SK-N-SH treated with all-trans-retinoic acid at 6 μM for 48 hours (cell line): ENCODE measurements around the gene MARCHF10.
A peak's percentile ranks its signal among the peaks of the same experiment; 100 is the strongest.
"Not testable (repeated sequence)": the region's sequence is repeated elsewhere in the genome, so short reads cannot be mapped to it uniquely, and the experiment has no call there.

Experiments
- ATAC-seq: fragments of 200-7000 bp; cut with Tn5 transposase; 3 replicates; pipeline ENCODE4 v1.9.1; 2020; ENCODE audit warnings: mild to moderate bottlenecking, moderate library complexity
- ARNTL ChIP-seq: fragments of 450-650 bp; formaldehyde crosslinking; IDR thresholded peaks from 2 replicates; pipeline ENCODE4 v1.5.0; 2020; ENCODE audit warnings: low read depth, mild to moderate bottlenecking, moderate library complexity, borderline replicate concordance
- BACH2 ChIP-seq: fragments of 250-450 bp; sonication (Bioruptor Pico); IDR thresholded peaks from 2 replicates; pipeline ENCODE4 v1.9.0; 2021; ENCODE audit warnings: mild to moderate bottlenecking, borderline replicate concordance
- CREB5 ChIP-seq: fragments of 250-450 bp; sonication (Bioruptor Pico); IDR thresholded peaks from 2 replicates; pipeline ENCODE4 v1.5.1; 2020; ENCODE audit warnings: low read depth, mild to moderate bottlenecking, moderate library complexity
- CSDC2 ChIP-seq: fragments of 250-450 bp; sonication (Bioruptor Pico); IDR thresholded peaks from 2 replicates; pipeline ENCODE4 v1.5.0; 2020; ENCODE audit warnings: mild to moderate bottlenecking, moderate library complexity
- CSRNP3 ChIP-seq: fragments of 250-450 bp; sonication (Bioruptor Pico); IDR thresholded peaks from 2 replicates; pipeline ENCODE4 v1.5.1; 2021; ENCODE audit warnings: mild to moderate bottlenecking, moderate library complexity
- ESRRG ChIP-seq: fragments of 250-450 bp; sonication (Bioruptor Pico); IDR thresholded peaks from 2 replicates; pipeline ENCODE4 v1.6.1; 2021; ENCODE audit warnings: mild to moderate bottlenecking
- ISL1 ChIP-seq: fragments of 250-450 bp; sonication (Bioruptor Pico); IDR thresholded peaks from 2 replicates; pipeline ENCODE4 v2.1.2; 2022; ENCODE audit warnings: mild to moderate bottlenecking, moderate library complexity
- PATZ1 ChIP-seq: fragments of 250-450 bp; sonication (Bioruptor Pico); IDR thresholded peaks from 2 replicates; pipeline ENCODE4 v1.8.0; 2020; ENCODE audit warnings: mild to moderate bottlenecking, moderate library complexity, borderline replicate concordance
- POU6F1 ChIP-seq: fragments of 250-450 bp; sonication (Bioruptor Pico); IDR thresholded peaks from 2 replicates; pipeline ENCODE4 v1.8.0; 2021; ENCODE audit warnings: low read depth, mild to moderate bottlenecking, moderate library complexity, borderline replicate concordance
- PPARA ChIP-seq: fragments of 250-450 bp; sonication (Bioruptor Pico); IDR thresholded peaks from 2 replicates; pipeline ENCODE4 v1.5.0; 2020; ENCODE audit warnings: mild to moderate bottlenecking, borderline replicate concordance
- RARB ChIP-seq: fragments of 250-450 bp; sonication (Bioruptor Pico); IDR thresholded peaks from 2 replicates; pipeline ENCODE4 v1.8.0; 2021; ENCODE audit warnings: mild to moderate bottlenecking, moderate library complexity
- SNAI2 ChIP-seq: fragments of 250-450 bp; sonication (Bioruptor Pico); IDR thresholded peaks from 2 replicates; pipeline ENCODE4 v1.5.0; 2020; ENCODE audit warnings: mild to moderate bottlenecking, moderate library complexity
- TCF4 ChIP-seq: fragments of 250-450 bp; sonication (Bioruptor Pico); IDR thresholded peaks from 2 replicates; pipeline ENCODE4 v1.8.0; 2021; ENCODE audit warnings: mild to moderate bottlenecking, moderate library complexity, borderline replicate concordance
- TOX ChIP-seq: fragments of 250-450 bp; sonication (Bioruptor Pico); IDR thresholded peaks from 2 replicates; pipeline ENCODE4 v1.8.0; 2021; ENCODE audit warnings: mild to moderate bottlenecking, moderate library complexity, borderline replicate concordance
- TSHZ2 ChIP-seq: fragments of 250-450 bp; sonication (Bioruptor Pico); IDR thresholded peaks from 2 replicates; pipeline ENCODE4 v1.5.0; 2020; ENCODE audit warnings: mild to moderate bottlenecking, moderate library complexity
- ZC3H10 ChIP-seq: fragments of 250-450 bp; sonication (Bioruptor Pico); IDR thresholded peaks from 2 replicates; pipeline ENCODE4 v1.5.1; 2021; ENCODE audit warnings: mild to moderate bottlenecking, moderate library complexity
- ZFP3 ChIP-seq: fragments of 250-450 bp; sonication (Bioruptor Pico); IDR thresholded peaks from 2 replicates; pipeline ENCODE4 v1.5.0; 2020; ENCODE audit warnings: mild to moderate bottlenecking, moderate library complexity
- ZFP30 ChIP-seq: fragments of 450-650 bp; formaldehyde crosslinking; IDR thresholded peaks from 2 replicates; pipeline ENCODE4 v1.5.0; 2022; ENCODE audit warnings: mild to moderate bottlenecking, moderate library complexity
- ZNF8 ChIP-seq: fragments of 450-650 bp; formaldehyde crosslinking; IDR thresholded peaks from 2 replicates; pipeline ENCODE4 v1.5.0; 2020; ENCODE audit warnings: mild to moderate bottlenecking, moderate library complexity

The MARCHF10 gene

GRCh38 chr17:62787366-62787765 is 20.7 kb downstream of the MARCHF10 start:
- TF ChIP-seq ISL1 (peak; percentile 79), POU6F1 (CRISPR knock-in tag) (0 out of 2 replicates have a peak, but pooled peaks have one; percentile 21), ZFP30 (CRISPR knock-in tag) (no peak)
- ATAC-seq, result peak; percentile 77

GRCh38 chr17:62786646-62787045 is 21.5 kb downstream of the MARCHF10 start:
- no peak for ATAC-seq
- TF ChIP-seq CREB5 (CRISPR knock-in tag) (no peak), TOX (CRISPR knock-in tag) (no peak), POU6F1 (CRISPR knock-in tag) (no peak), RARB (no peak), ZFP3 (CRISPR knock-in tag) (no peak), TCF4 (CRISPR knock-in tag) (no peak), SNAI2 (no peak), CSDC2 (CRISPR knock-in tag) (no peak)

GRCh38 chr17:62785983-62786382 is 22.1 kb downstream of the MARCHF10 start:
- TF ChIP-seq ZNF8 (CRISPR knock-in tag), result peak; percentile 38; the same call in 1 of the 2 replicates
- not testable (repeated sequence) for ATAC-seq

GRCh38 chr17:62782730-62783270 is 25.3 kb downstream of the MARCHF10 start:
- TF ChIP-seq SNAI2 (no peak), ZFP30 (CRISPR knock-in tag) (no peak), CSDC2 (CRISPR knock-in tag) (no peak), ISL1 (no peak), POU6F1 (CRISPR knock-in tag) (no peak), ESRRG (CRISPR knock-in tag) (no peak), PPARA (CRISPR knock-in tag) (no peak), ZC3H10 (CRISPR knock-in tag) (no peak), PATZ1 (CRISPR knock-in tag) (no peak), TSHZ2 (CRISPR knock-in tag) (no peak), ZFP3 (CRISPR knock-in tag) (no peak), ARNTL (CRISPR knock-in tag) (no peak), CREB5 (CRISPR knock-in tag) (no peak), BACH2 (no peak), ZNF8 (CRISPR knock-in tag) (no peak), CSRNP3 (CRISPR knock-in tag) (no peak), RARB (no peak)
- TF ChIP-seq, all 23 proteins: peak for 0

More at GRCh38 chr17:62782730-62783270, 25.3 kb downstream of the MARCHF10 start:
- no peak for ATAC-seq
